NCI-H146 treated with DMSO at 0.1 percent for 48 hours (cell line): ENCODE results near the gene USP30.
"Not testable (repeated sequence)": the region's sequence is repeated elsewhere in the genome, so short reads cannot be mapped to it uniquely, and the experiment has no call there.

Source experiments
- DNase-seq: peaks from one replicate; lab custom pipeline; 2025; ENCODE audit not compliant: unreplicated experiment; lab: John Stamatoyannopoulos, UW

Gene USP30

DNA sequence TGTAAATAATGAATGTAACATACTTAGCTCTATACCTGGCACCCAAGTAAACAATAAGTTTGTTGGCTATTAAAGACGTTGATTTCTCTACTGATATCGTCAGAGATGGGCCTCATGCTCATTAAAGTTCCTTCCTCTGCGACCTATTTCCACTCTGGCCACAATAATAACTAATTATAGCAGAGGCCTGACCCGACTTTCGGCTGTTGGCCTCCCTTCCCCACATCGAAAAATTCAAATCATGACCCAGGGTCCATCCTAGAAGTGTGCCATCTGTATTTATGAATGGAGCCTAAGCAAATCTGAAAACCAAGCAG, 321 bp upstream of the USP30 start:
- DNase-seq, result peak; percentile 65

DNA sequence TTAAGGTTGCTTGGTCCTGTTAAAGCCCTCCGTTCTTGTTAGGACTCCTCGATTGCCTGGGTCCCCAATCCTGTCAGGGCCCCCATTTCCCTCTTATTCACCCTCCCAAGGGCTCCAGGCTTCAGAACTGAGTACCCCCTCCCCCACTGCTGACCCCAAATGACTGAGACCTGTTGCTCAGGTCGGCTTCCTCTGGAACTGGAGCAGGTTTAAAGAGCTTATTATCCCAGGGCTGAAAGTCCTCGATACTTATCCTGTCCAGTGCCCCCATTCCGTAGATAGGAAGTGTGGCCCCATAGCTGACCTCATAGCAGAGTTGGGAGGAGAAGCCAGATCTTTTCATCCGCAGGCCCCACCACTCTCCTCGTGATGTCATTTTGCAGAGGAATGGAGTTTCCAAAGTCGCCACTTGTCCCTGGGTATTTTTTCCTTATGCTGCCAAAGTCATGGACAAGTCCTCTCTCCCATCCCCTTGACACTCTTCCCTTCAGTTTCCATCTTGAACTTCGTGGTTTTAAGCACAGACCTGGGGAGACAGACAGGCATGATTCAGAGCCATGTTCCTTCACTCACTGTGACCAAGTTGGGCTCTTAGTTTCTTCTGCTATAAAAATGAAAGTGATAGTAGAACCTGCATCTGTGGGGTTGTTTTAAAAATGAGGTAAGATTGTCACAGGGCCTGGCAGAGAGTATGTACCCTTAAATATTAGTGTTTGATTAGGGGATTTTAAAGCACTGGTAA, 1.2 kb downstream of the USP30 start:
- no peak for DNase-seq

DNA sequence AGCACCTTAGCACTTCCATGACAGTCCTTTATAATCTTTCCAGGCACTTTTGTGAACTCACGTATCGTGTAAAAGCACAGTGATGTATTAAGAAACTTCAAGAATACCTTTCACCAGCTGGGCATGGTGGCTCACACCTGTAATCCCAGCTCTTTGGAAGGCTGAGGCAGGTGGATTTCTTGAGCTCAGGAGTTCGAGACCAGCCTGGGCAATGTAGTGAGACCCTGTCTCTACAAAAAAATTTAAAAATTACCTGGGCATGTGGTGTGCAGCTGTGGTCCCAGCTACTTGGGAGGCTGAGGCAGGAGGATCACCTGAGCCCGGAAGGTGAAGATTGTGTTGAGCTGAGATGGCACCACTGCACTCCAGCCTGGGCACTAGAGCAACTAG, 1.7 kb downstream of the USP30 start:
- DNase-seq, result not testable (repeated sequence)

DNA sequence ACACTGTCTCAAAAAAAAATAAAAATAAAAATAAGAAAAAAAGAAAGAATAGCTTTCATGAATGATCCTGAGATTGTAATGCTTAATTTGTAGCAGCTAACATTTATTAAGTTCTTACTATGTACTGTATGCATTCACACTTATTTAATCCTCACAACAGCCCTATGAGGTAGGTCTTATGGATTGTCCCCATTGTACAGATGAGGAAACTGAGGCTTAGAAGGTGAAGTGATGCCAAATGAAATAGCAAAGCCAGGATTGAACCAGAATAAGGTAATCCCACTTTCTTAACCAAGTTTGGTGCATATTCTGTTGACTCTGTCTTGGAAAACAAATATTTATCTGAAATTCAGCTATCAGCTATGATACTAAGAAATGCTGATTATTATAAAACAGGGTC, 2.1 kb downstream of the USP30 start:
- DNase-seq, result no peak

DNA sequence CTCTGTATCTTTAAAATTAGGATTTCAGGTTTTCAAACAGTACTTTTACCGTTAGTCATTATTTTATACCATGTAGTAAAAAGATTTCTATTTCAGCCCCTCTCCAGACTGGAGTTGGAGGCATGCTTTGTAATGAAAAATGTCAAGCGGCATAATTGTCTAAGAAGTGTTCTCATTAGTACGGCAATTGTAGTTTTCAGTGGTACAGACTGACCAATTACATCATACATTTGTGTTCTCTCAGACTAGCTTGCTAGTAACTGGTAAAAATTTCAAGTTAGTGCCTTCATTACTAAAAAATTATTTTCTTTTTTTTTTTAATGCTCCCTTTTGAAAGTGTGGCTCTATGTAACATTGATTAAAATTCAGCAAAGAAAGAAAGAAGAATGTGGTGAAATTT, 4.5 kb downstream of the USP30 start:
- DNase-seq, result no peak

DNA sequence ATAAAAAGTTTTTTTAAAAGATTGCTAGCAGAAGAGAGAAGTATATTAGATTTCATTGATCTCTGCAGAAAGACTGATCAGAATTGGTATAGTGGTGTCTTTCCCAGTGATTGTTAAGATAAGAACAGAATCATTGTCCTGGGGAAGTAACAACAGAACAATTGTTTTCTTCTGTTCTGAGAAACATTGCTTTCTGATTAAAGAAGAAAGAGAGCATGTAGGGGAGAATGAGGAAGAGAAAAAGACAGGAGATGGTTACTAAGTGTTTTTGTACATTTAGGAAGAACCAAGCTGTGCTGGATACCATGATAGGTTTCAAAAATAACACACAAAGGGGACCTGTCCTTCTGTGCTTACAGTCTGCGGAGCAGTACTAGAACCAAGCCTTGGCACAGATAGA, 5.0 kb downstream of the USP30 start:
- no peak for DNase-seq

DNA sequence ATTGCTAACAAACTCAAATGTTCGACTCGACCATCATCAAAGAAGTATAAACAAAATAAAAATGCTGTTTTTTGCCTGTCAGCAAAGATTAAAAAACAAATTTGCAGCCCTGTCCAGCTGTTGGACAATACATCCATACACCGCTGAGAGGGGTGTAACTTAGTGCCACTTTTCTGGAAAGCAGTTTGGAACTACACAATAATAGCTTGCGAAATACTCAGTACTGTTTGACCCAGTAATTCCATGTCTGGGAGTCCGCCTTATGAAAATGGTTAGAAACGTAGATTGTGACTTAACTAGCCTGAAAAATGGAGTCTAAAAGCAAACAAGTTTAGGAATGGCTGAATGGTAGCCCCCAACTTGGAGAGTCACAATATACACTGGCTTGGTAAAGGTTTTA, 6.4 kb downstream of the USP30 start:
- no peak for DNase-seq

DNA sequence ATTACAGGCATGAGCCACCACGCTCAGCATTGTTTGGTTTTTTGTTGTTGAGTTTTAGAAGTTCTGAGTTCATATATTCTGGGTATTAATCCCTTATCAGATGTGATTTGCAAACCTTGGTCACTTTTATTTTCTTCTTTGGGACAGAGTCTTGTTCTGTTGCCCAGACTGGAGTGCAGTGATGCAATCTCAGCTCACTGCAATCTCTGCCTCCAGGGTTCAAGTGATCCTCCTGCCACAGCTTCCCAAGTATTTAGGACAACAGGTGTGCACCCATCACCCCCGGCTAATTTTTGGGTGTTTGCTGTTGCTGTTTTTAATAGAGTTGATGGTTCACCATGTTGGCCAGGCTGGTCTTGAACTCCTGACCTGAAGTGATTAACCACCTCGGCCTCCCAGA, 11.8 kb downstream of the USP30 start:
- no peak for DNase-seq

DNA sequence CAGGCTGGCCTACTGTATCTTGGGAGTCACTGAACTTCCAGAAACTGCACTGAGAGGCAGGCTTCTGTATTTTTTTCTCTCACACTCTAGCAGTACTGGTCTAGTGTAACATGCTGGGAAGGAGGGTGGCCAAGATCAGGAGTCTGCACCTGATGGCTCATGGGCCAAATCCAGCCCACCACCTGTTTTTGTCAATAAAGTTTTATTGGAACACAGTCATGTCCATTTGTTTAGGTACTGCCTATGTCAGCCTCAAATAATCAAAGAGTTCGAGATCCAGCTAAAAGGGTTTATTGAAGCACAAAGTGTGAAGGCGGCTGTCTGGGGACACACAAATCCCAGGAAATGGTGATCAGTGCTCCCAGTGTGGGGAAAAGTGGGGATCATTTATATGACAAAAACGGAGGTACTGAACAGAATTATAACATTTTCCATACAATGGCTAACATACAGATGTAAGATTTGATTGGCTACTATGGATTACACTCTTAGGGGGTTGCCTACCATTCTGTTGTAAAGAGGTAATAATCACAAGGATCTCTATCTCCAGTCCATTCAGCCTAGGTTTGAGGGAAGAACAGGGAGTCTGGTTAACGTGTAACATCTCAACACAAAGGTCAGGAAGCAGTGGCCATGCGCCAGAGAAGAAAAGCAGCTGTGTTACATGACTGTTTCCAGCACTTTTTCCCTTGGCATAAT, 12.9 kb downstream of the USP30 start:
- no peak for DNase-seq

DNA sequence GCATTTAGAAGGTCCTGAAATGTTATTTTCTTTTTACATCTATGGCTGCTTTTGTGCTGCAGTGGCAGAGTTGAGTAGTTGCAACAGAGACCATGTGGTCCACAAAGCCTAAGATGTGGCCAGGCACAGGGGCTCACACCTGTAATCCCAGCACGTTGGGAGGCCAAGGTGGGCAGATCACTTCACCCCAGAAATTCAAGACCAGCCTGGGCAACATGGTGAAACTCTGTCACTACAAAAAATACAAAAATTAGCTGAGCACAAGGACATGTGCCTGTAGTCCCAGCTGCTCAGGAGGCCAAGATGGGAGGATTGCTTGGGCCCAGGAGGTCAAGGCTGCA, 13.4 kb downstream of the USP30 start:
- DNase-seq, result no peak

DNA sequence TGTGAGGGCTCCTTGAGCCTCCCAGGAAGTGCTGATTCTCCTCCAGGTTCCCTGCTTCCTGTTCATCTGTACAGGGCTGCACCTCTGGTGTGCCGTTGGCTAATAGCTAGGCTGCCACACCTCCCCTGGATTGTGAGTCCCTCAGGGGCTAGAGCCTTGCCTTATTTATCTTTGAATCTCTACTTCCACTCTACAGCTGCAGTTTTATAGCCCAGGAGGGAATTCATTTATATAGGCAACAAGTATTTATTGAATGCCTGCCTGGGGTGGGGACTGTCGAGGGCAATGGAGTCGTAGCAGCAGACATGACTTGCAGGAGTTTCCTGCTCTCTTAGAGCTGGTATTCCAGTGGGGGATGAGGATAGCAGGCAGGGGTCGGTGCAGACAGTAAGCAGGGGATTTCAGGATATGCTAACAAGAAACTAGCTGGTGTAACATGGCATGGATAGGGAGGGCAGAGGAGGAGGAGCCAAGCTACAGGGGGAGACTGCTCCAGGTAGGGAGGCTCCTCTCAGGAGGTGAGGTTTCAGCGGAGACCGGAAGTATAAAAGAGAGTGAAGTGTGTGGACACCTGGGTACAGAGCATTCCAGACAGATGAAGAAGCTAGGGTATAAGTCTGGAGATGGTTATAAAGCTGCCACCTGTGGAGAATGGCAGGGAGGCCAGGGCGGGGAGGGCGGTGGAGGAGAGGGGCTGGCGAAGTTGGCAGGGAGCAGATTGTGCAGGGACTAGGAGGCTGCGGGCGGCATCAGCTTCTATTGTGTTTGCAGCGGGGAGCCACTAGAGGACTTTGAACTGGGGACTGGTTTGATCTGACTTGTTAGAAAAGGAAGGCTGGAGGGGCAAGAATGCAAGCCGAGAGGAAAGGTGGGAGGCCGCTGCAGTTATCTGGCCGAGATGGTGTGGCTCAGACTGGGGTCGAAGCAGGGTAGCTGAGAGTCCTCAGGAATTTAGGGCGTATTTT, 17.2 kb downstream of the USP30 start:
- DNase-seq, result no peak

DNA sequence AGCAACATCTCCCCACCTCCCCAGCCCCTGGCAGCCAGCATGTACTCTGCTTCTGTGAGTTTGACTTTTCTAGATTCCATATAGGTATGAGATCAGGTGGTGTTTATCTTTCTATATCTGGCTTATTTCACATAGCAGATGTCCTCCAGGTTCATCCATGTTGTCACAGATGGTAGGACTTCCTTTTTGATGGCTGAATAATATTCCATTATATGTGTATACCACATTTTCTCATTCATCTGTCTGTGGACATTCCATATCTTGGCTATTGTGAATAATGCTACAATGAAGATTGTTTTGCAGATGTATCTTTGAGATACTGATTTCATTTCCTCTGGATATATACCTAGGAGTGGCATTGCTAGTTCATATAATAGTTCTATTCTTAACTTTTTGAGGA, 22.5 kb downstream of the USP30 start:
- DNase-seq, result no peak

DNA sequence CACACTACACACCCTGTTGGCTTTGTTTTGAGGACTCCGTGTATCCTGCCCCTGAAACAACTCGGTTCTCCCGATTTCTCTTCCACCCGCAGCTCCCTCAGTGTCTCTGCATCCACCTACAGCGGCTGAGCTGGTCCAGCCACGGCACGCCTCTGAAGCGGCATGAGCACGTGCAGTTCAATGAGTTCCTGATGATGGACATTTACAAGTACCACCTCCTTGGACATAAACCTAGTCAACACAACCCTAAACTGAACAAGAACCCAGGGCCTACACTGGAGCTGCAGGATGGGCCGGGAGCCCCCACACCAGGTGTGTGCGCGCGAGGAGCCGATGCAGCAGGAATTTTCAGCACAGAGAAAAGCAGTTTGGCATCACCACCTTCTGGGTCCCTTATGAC, 30.4 kb downstream of the USP30 start:
- DNase-seq, result no peak

DNA sequence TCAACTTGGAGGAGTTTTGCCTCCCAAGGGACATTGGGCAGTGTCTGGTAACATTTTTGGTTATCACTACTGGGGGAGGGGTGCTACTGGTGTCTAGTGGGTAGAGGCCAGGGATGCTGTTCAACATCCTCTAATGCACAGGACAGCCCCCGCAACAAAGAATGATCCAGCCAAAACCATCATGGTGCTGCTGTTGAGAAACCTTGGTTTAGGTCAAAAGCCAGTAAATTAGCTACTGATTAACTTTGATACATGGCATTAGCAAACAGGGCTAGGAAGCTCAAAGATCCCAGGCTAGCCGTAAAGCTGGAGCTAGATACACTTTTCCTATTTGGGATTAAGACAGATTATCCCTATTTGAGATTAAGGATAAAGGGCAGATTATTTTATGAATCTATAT, 32.0 kb downstream of the USP30 start:
- no peak for DNase-seq

DNA sequence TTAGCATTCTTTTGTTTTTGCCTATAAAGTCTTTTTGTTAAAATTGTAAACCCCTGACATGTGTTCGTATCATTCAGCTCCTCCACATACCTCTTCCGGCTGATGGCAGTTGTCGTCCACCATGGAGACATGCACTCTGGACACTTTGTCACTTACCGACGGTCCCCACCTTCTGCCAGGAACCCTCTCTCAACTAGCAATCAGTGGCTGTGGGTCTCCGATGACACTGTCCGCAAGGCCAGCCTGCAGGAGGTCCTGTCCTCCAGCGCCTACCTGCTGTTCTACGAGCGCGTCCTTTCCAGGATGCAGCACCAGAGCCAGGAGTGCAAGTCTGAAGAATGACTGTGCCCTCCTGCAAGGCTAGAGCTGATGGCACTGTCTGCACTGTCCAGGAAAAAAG, 33.2 kb downstream of the USP30 start:
- DNase-seq, result no peak

DNA sequence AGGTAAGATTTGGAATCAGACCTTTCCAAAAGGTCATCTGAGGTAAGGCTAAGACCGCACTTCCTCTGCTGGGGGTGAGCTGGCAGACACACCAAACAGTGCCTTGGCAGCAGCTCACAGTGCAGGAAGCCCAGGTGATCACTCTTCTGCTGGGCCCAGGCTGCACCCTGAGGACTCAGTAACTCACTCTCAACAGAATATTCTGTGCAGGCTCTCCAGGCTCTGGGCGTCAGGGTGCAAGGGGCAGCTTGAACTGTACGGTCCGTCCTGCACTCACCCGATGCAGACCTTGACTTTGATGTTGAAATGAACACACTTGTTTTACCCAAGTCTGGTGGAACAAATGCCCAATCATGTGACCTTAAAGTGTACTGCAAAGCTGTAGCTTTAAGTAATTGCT, 34.9 kb downstream of the USP30 start:
- DNase-seq, result no peak

DNA sequence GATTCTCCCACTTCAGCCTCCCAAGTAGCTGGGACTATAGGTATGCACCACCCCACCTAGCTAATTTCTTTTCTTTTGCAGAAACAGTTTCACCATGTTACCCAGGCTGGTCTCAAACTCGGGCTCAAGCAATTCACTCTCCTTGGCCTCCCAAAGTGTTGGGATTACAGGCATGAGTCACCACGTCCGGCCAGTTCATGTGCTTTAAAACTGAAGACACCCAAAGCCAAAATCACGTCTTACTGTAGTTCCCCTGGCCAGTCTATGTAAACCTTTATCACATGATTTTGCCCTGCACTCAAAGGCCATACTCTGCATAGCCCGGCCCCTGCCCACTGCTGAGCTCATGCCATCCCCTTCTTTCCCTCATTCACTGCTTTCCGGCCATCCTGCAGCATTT, 36.4 kb downstream of the USP30 start:
- DNase-seq, result no peak

DNA sequence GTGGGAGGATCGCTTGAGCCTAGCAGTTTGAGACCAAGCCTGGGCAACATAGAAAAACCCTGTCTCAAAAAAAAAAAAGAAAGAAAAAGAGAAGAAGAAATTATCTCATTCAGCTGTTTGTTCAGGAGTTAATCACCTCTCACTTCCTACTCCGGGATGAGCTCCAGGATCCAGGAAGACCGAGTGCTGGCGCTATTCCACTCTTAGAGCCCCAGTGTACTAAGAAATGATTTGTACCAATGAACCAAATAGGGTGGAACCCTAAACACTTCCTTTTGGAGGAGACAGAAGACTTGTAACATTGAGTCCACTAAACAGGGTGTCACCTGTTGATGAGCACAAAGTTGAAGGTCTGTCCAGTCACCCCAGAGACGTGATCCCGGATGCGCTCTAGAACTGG, 37.3 kb downstream of the USP30 start:
- DNase-seq, result no peak

DNA sequence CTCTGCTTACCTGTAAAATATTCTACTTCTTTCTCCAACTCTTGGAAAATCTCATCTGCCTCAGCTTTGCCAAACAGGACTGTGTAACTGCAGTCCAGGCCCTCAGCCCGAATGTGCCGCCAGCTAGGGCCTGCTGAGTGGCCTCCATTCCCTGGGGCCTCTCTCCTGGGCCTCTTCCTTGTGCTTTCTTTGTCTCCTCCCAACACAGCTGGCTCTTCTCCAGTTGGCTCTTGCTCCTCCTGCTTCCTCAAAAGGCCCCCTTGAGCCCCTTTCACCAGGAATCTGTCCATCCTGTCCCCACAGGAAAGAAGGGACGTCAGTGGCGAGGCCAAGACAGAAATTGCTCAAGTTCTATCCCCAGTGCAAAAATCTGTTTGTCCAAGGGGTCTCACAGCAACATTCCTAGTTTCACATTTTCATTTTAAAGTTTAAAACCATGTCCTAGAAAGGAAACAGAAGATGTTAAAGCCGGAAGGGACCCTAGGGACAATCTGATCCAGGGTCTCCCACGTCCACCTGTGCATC, 40.2 kb downstream of the USP30 start:
- no peak for DNase-seq

DNA sequence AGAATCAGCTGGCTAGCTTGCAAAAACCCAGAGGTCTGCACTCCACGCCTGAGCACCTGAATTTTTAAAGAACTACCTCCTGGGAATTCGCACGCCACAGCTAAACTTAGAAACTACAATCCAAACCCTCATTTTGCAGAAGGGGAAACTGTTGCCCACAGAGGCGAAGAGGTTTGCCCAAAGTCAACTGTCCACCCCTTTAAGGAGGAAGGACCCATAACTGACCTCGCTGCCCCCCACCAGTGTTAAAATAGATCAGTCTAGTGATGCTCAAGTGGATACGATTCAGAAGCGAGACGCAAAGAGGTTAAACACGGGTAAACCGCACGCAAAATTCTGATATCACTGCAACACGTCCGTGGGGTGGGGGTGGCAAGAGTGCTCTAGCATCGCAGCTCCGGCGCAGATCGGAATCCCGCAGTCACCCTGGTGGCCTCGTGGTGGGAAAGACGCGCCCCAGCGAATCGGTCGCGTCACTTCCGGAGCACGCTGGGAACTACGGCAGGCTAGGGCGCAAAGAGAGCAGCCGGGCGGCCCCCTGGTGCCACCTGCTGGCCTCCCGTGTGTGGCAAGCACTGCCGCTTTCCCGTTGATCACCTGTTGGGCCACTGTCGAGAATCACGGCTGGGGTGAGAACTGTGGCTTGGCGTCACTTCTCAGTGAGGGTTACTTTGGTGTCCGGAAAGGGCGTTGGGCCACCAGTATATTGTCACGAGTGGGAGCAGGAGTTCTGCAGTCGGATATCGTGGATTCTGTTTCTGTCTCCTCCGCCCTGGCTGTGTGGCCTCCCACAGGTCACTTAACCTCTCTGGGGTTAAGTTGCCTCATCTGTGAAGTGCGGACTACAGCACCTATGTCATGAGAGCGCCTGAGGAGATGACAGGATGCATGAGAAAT, 40.9 kb downstream of the USP30 start, which contains the start of gene ALKBH2:
Gene ALKBH2, minus strand, starts transcription at position 451 of the 897 bp plus-strand sequence. CDS start 686 bp downstream, outside the sequence.
- peak; percentile 86 for DNase-seq

DNA sequence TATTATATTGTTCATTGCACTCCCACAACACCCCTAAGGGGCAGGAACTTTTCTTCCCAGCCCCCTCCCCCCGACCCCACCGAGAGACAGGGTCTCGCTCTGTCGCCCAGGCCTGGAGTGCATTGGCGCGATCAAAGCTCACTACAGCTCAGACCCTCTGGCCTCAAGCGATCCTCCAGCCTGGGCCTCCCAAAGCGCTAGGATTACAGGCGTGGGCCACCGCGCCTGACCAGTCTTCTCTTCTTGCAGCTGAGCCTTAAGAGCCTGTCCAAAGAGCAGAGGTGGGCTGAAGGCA, 44.7 kb downstream of the USP30 start:
- no peak for DNase-seq
